SK-N-SH (cell line): Measurements from ENCODE around the gene ADAP1.

Experiments
- CTCF ChIP-seq: fragments of 200-600 bp; sonication (generic); IDR thresholded peaks from 2 replicates; pipeline ENCODE4 v1.6.1; 2017; ENCODE audit warnings: antibody characterized with exemption, mild to moderate bottlenecking, moderate library complexity
- EP300 ChIP-seq, 2 experiments: IDR thresholded peaks; 2 replicates each; pipeline versions ENCODE4 v1.4.0 to v1.6.1; 2012; ENCODE audit warnings: borderline replicate concordance in 1 of 2, low read depth in 1 of 2, low read length in 1 of 2
- RFX5 ChIP-seq: IDR thresholded peaks from 2 replicates; pipeline ENCODE4 v1.6.1; 2012; ENCODE audit warnings: mild to moderate bottlenecking, improper control_type of control experiment, low read length
- SMC3 ChIP-seq: IDR thresholded peaks from 2 replicates; pipeline ENCODE4 v1.6.1; 2012; ENCODE audit warnings: low read depth, low read length, improper control_type of control experiment
- TEAD4 ChIP-seq: IDR thresholded peaks from 2 replicates; pipeline ENCODE4 v1.4.0; 2012; ENCODE audit warnings: mild to moderate bottlenecking, borderline replicate concordance; ENCODE audit not compliant: insufficient read depth

GRCh38 chr7:929311-929711 is 25.2 kb downstream of the ADAP1 start:
- TF ChIP-seq CTCF, result no peak
- TF ChIP-seq EP300 (IDR thresholded peaks at IDR 0.05; ENCODE audit: borderline replicate concordance in 1 of 2, low read depth in 1 of 2, low read length in 1 of 2), result no peak
- no peak for TF ChIP-seq TEAD4
- no peak for TF ChIP-seq RFX5
- no peak for TF ChIP-seq SMC3
